K562 (cell line): ENCODE measurements around the gene NAPA. TPM values are rescaled to one million over a fixed set of nuclear protein-coding genes. Genes with fewer than 3 reads are reported as not detected.

ENCODE experiments used
- ARNT ChIP-seq, 2 experiments: fragments of 450-650 bp; IDR thresholded peaks; 2 replicates each; pipeline ENCODE4 v1.6.1; 2016; ENCODE audit warnings: mild to moderate bottlenecking in 1 of 2
- CHAMP1 ChIP-seq: fragments of 450-650 bp; IDR thresholded peaks from 2 replicates; pipeline ENCODE4 v1.6.1; 2016; ENCODE audit warnings: mild to moderate bottlenecking
- ELF2 ChIP-seq: fragments of 250-450 bp; sonication (Bioruptor Pico); IDR thresholded peaks from 2 replicates; pipeline ENCODE4 v1.5.0; 2021; ENCODE audit warnings: mild to moderate bottlenecking
- GABPA ChIP-seq: fragments of 200-800 bp; sonication (Bioruptor generic); conservative IDR thresholded peaks from 2 replicates; pipeline ENCODE4 v1.6.1; 2016; ENCODE audit warnings: low read depth, missing genetic modification characterization, missing compliant biosample characterization
- GATA2 ChIP-seq: sonication (generic); formaldehyde crosslinking; IDR thresholded peaks from 2 replicates; pipeline ENCODE4 v1.4.0; 2020; ENCODE audit warnings: mild to moderate bottlenecking, missing genetic modification reagents
- GTF2F1 ChIP-seq: IDR thresholded peaks from 2 replicates; pipeline ENCODE4 v1.6.1; 2011; ENCODE audit warnings: low read depth, low read length, improper control_type of control experiment
- HDAC1 ChIP-seq, 2 experiments: fragments of 450-650 bp; IDR thresholded peaks; 2 replicates each; pipeline ENCODE4 v1.6.1; 2016 to 2017; ENCODE audit warnings: inconsistent platforms in 1 of 2, mild to moderate bottlenecking in 1 of 2, moderate library complexity in 1 of 2
- HNRNPL ChIP-seq: fragments of 200-400 bp; formaldehyde crosslinking; IDR thresholded peaks from 2 replicates; pipeline ENCODE4 v1.6.1; 2017; ENCODE audit warnings: low read depth, mild to moderate bottlenecking, low read length
- ID3 ChIP-seq, 2 experiments: fragments of 250-450 bp in 1 of 2; fragments of 450-650 bp in 1 of 2; sonication (Bioruptor Pico) in 1 of 2; IDR thresholded peaks; 2 replicates each; pipeline versions ENCODE4 v1.6.1 to v1.8.0; 2016 to 2021; ENCODE audit warnings: mild to moderate bottlenecking in 2 of 2, moderate library complexity in 2 of 2, missing compliant biosample characterization in 1 of 2, missing genetic modification characterization in 1 of 2
- IRF1 ChIP-seq: sonication (generic); formaldehyde crosslinking; IDR thresholded peaks from 2 replicates; pipeline ENCODE4 v1.8.0; 2022; ENCODE audit warnings: missing genetic modification reagents, mild to moderate bottlenecking, borderline replicate concordance
- KAT8 ChIP-seq: fragments of 450-650 bp; IDR thresholded peaks from 2 replicates; pipeline ENCODE4 v1.6.1; 2016; ENCODE audit warnings: low read depth, mild to moderate bottlenecking
- MAX ChIP-seq: sonication (generic); formaldehyde crosslinking; IDR thresholded peaks from 2 replicates; pipeline ENCODE4 v1.9.0; 2022; ENCODE audit warnings: mild to moderate bottlenecking, missing genetic modification reagents
- PHF21A ChIP-seq: fragments of 450-650 bp; IDR thresholded peaks from 2 replicates; pipeline ENCODE4 v1.6.1; 2017; ENCODE audit warnings: low read depth, borderline replicate concordance
- SMAD3 ChIP-seq: fragments of 450-650 bp; formaldehyde crosslinking; conservative IDR thresholded peaks from 2 replicates; pipeline ENCODE4 v1.4.0; 2020; ENCODE audit warnings: mild to moderate bottlenecking
- ZFP91 ChIP-seq: sonication (generic); formaldehyde crosslinking; IDR thresholded peaks from 2 replicates; pipeline ENCODE4 v1.8.0; 2022; ENCODE audit warnings: mild to moderate bottlenecking, missing genetic modification reagents
- ZNF175 ChIP-seq: fragments of 200-800 bp; sonication (Bioruptor generic); IDR thresholded peaks from 2 replicates; pipeline ENCODE4 v1.6.1; 2016; ENCODE audit warnings: low read depth, mild to moderate bottlenecking, missing genetic modification characterization, missing compliant biosample characterization
- polyA plus RNA-seq, 8 experiments: library from polyadenylated mRNA; depleted of rRNA in 4 of 8; stranded (reverse) in 5 of 8; unstranded in 3 of 8; fragments of >200 nt; fragmentation: Nextera tagmentation in 2 of 8; fragmentation: Illumina TruSeq in 1 of 8; extraction: Ambion mirVana in 2 of 8; extraction: Trizol in 1 of 8; gene quantifications; 2 replicates each; pipeline versions ENCODE4 v1.2.1 to v1.2.3, GENCODE V29; 2011 to 2014; ENCODE audit warnings: inconsistent platforms in 1 of 8, missing spikeins in 1 of 8
- total RNA-seq, 7 experiments: library from RNA; depleted of rRNA in 6 of 7; stranded (reverse); fragments of >200 nt in 6 of 7; fragmentation: Illumina TruSeq in 2 of 7; extraction: Trizol in 2 of 7; gene quantifications; 2 replicates each; pipeline versions ENCODE4 v1.2.1 to v1.2.3, GENCODE V29; 2011 to 2021; ENCODE audit warnings: low replicate concordance in 1 of 7

The NAPA gene
- total and polyA plus RNA-seq, 9 of the 15 experiments (the other 6 are each of a cell fraction or from before 2014, with no cell fraction given) = 5.4 to 98.6 (median 77.5) TPM

- TF ChIP-seq MAX (CRISPR knock-in tag) = no peak
- peak in 1 of 2 experiments; percentile 87; a peak in 1 of 4 replicates for TF ChIP-seq ARNT (IDR thresholded peaks at IDR 0.05)
- TF ChIP-seq CHAMP1 = no peak
- no peak for TF ChIP-seq HNRNPL
- TF ChIP-seq ZNF175 (CRISPR knock-in tag) = no peak
- no peak for TF ChIP-seq GABPA (tag)
- TF ChIP-seq ID3 (CRISPR knock-in tag; IDR thresholded peaks at IDR 0.05) = no peak
- no peak for TF ChIP-seq ID3 (tag; IDR thresholded peaks at IDR 0.05)
- peak in 1 of 2 experiments; percentile 95; a peak in 2 of 4 replicates for TF ChIP-seq HDAC1 (IDR thresholded peaks at IDR 0.05)
- TF ChIP-seq ZFP91 (CRISPR knock-in tag) = no peak
- no peak for TF ChIP-seq GTF2F1
- TF ChIP-seq GATA2 = no peak
- no peak for TF ChIP-seq ELF2 (CRISPR knock-in tag)
- no peak for TF ChIP-seq KAT8
- no peak for TF ChIP-seq PHF21A
- TF ChIP-seq IRF1 (CRISPR knock-in tag) = no peak
- TF ChIP-seq SMAD3 = no peak
Observed at GRCh38 chr19:47446534-47447469, 68.1 kb downstream of the NAPA start (continued).
